Measurements from ENCODE around the gene TPK1.
A peak's percentile ranks its signal among the peaks of the same experiment; 100 is the strongest.

The TPK1 gene

GRCh38 chr7:144519925-144520324, 315.9 kb downstream of the TPK1 start:
- DNase-seq = no peak

- no peak for DNase-seq
These were observed 317.5 kb downstream of the TPK1 start for GRCh38 chr7:144518360-144518759.

- no peak for DNase-seq
These were observed 318.1 kb downstream of the TPK1 start for GRCh38 chr7:144517749-144518148.

GRCh38 chr7:144516729-144517525, 318.9 kb downstream of the TPK1 start:
- DNase-seq = no peak

- DNase-seq = peak; percentile 51
These were observed 322.5 kb downstream of the TPK1 start for GRCh38 chr7:144513334-144513733.

- DNase-seq = no peak
These were observed 325.2 kb downstream of the TPK1 start for GRCh38 chr7:144510621-144511020.

- no peak for DNase-seq
These were observed 327.2 kb downstream of the TPK1 start for GRCh38 chr7:144508702-144509101.

- no peak for DNase-seq
These were observed 332.6 kb downstream of the TPK1 start for GRCh38 chr7:144503215-144503614.

- no peak for DNase-seq
These were observed 335.6 kb downstream of the TPK1 start for GRCh38 chr7:144500225-144500624.

GRCh38 chr7:144497282-144497681, 338.6 kb downstream of the TPK1 start:
- no peak for DNase-seq

- no peak for DNase-seq
These were observed 341.5 kb downstream of the TPK1 start for GRCh38 chr7:144494355-144494754.

- DNase-seq = no peak
These were observed 346.3 kb downstream of the TPK1 start for GRCh38 chr7:144489504-144489903.

- DNase-seq = no peak
These were observed 346.9 kb downstream of the TPK1 start for GRCh38 chr7:144488977-144489376.

GRCh38 chr7:144487901-144488300, 348.0 kb downstream of the TPK1 start:
- no peak for DNase-seq

- DNase-seq = no peak
These were observed 351.4 kb downstream of the TPK1 start for GRCh38 chr7:144484445-144484844.

- no peak for DNase-seq
These were observed 352.7 kb downstream of the TPK1 start for GRCh38 chr7:144483189-144483588.

- no peak for DNase-seq
These were observed 354.0 kb downstream of the TPK1 start for GRCh38 chr7:144481833-144482232.

- no peak for DNase-seq
These were observed 358.5 kb downstream of the TPK1 start for GRCh38 chr7:144477348-144477747.

- no peak for DNase-seq
These were observed 360.8 kb downstream of the TPK1 start for GRCh38 chr7:144474800-144475615.

GRCh38 chr7:144474363-144474762, 361.5 kb downstream of the TPK1 start:
- no peak for DNase-seq

- DNase-seq = no peak
These were observed 361.9 kb downstream of the TPK1 start for GRCh38 chr7:144473908-144474307.

GRCh38 chr7:144470078-144470477, 365.8 kb downstream of the TPK1 start:
- DNase-seq = no peak

- no peak for DNase-seq
These were observed 366.7 kb downstream of the TPK1 start for GRCh38 chr7:144468990-144469732.

- DNase-seq = no peak
These were observed 376.2 kb downstream of the TPK1 start for GRCh38 chr7:144459635-144460034.

Measured in NCI-H345 (cell line).